ENCODE data around the gene C1orf21. TPM values are rescaled to one million over a fixed set of nuclear protein-coding genes. Genes with fewer than 3 reads are reported as not detected.

C1orf21 gene
- total RNA-seq, 1 experiment from 2014 or later = 8.4 TPM

- no peak for DNase-seq (ENCODE audit: low read depth)
- in situ Hi-C loops (cut with HindIII; ENCODE audit: low pct_unique_long_range_greater_than_20kb, low sequenced_read_pairs) = no loop called here
Observed at GRCh38 chr1:184556665-184557064, 169.8 kb downstream of the C1orf21 start.

- no peak for DNase-seq (ENCODE audit: low read depth)
- in situ Hi-C loops (cut with HindIII; ENCODE audit: low pct_unique_long_range_greater_than_20kb, low sequenced_read_pairs) = no loop called here
Observed at GRCh38 chr1:184557423-184558347, 170.9 kb downstream of the C1orf21 start.

GRCh38 chr1:184558691-184559090 lies 171.9 kb downstream of the C1orf21 start:
- no peak for DNase-seq (ENCODE audit: low read depth)
- in situ Hi-C loops (cut with HindIII; ENCODE audit: low pct_unique_long_range_greater_than_20kb, low sequenced_read_pairs) = no loop called here

- in situ Hi-C loops (cut with HindIII; ENCODE audit: low pct_unique_long_range_greater_than_20kb, low sequenced_read_pairs) = no loop called here
- DNase-seq (ENCODE audit: low read depth) = no peak
Observed at GRCh38 chr1:184559117-184559713, 172.4 kb downstream of the C1orf21 start.

GRCh38 chr1:184562806-184563205 lies 176.0 kb downstream of the C1orf21 start:
- DNase-seq (ENCODE audit: low read depth) = no peak
- in situ Hi-C loops (cut with HindIII; ENCODE audit: low pct_unique_long_range_greater_than_20kb, low sequenced_read_pairs) = no loop called here

- peak; percentile 8 for DNase-seq (ENCODE audit: low read depth)
- in situ Hi-C loops (cut with HindIII; ENCODE audit: low pct_unique_long_range_greater_than_20kb, low sequenced_read_pairs) = no loop called here
Observed at GRCh38 chr1:184563308-184563707, 176.5 kb downstream of the C1orf21 start.

GRCh38 chr1:184567009-184567408 lies 180.2 kb downstream of the C1orf21 start:
- DNase-seq (ENCODE audit: low read depth) = no peak
- in situ Hi-C loops (cut with HindIII; ENCODE audit: low pct_unique_long_range_greater_than_20kb, low sequenced_read_pairs) = no loop called here

- no peak for DNase-seq (ENCODE audit: low read depth)
- in situ Hi-C loops (cut with HindIII; ENCODE audit: low pct_unique_long_range_greater_than_20kb, low sequenced_read_pairs) = no loop called here
Observed at GRCh38 chr1:184567637-184568036, 180.8 kb downstream of the C1orf21 start.

GRCh38 chr1:184568148-184568547 lies 181.3 kb downstream of the C1orf21 start:
- no peak for DNase-seq (ENCODE audit: low read depth)

GRCh38 chr1:184569106-184569505 lies 182.3 kb downstream of the C1orf21 start:
- DNase-seq (ENCODE audit: low read depth) = no peak
- in situ Hi-C loops (cut with HindIII; ENCODE audit: low pct_unique_long_range_greater_than_20kb, low sequenced_read_pairs) = no loop called here

More at GRCh38 chr1:184568148-184568547, 181.3 kb downstream of the C1orf21 start:
- in situ Hi-C loops (cut with HindIII; ENCODE audit: low pct_unique_long_range_greater_than_20kb, low sequenced_read_pairs) = no loop called here

- in situ Hi-C loops (cut with HindIII; ENCODE audit: low pct_unique_long_range_greater_than_20kb, low sequenced_read_pairs) = no loop called here
- DNase-seq (ENCODE audit: low read depth) = no peak
Observed at GRCh38 chr1:184574588-184574987, 187.8 kb downstream of the C1orf21 start.

GRCh38 chr1:184576822-184577221 lies 190.0 kb downstream of the C1orf21 start:
- in situ Hi-C loops (cut with HindIII; ENCODE audit: low pct_unique_long_range_greater_than_20kb, low sequenced_read_pairs) = no loop called here
- no peak for DNase-seq (ENCODE audit: low read depth)

- no peak for DNase-seq (ENCODE audit: low read depth)
- in situ Hi-C loops (cut with HindIII; ENCODE audit: low pct_unique_long_range_greater_than_20kb, low sequenced_read_pairs) = no loop called here
Observed at GRCh38 chr1:184577319-184577718, 190.5 kb downstream of the C1orf21 start.

- no peak for DNase-seq (ENCODE audit: low read depth)
- in situ Hi-C loops (cut with HindIII; ENCODE audit: low pct_unique_long_range_greater_than_20kb, low sequenced_read_pairs) = no loop called here
Observed at GRCh38 chr1:184582411-184582810, 195.6 kb downstream of the C1orf21 start.

GRCh38 chr1:184583849-184584248 lies 197.0 kb downstream of the C1orf21 start:
- no peak for DNase-seq (ENCODE audit: low read depth)
- in situ Hi-C loops (cut with HindIII; ENCODE audit: low pct_unique_long_range_greater_than_20kb, low sequenced_read_pairs) = no loop called here

GRCh38 chr1:184588701-184589100 lies 201.9 kb downstream of the C1orf21 start:
- no peak for DNase-seq (ENCODE audit: low read depth)
- in situ Hi-C loops (cut with HindIII; ENCODE audit: low pct_unique_long_range_greater_than_20kb, low sequenced_read_pairs) = no loop called here

GRCh38 chr1:184590163-184590750 lies 203.4 kb downstream of the C1orf21 start:
- no peak for DNase-seq (ENCODE audit: low read depth)
- in situ Hi-C loops (cut with HindIII; ENCODE audit: low pct_unique_long_range_greater_than_20kb, low sequenced_read_pairs) = no loop called here

GRCh38 chr1:184593597-184593996 lies 206.8 kb downstream of the C1orf21 start:
- in situ Hi-C loops (cut with HindIII; ENCODE audit: low pct_unique_long_range_greater_than_20kb, low sequenced_read_pairs) = no loop called here
- no peak for DNase-seq (ENCODE audit: low read depth)

GRCh38 chr1:184595596-184595995 lies 208.8 kb downstream of the C1orf21 start:
- DNase-seq (ENCODE audit: low read depth) = no peak
- in situ Hi-C loops (cut with HindIII; ENCODE audit: low pct_unique_long_range_greater_than_20kb, low sequenced_read_pairs) = no loop called here
